GM18909 (cell line): ENCODE measurements around the gene FHL2.

ENCODE experiments used
- ATAC-seq: cut with Tn5 transposase; IDR thresholded peaks from one replicate; pipeline ENCODE4 v1.9.1; 2021; ENCODE audit warnings: mild to moderate bottlenecking; ENCODE audit not compliant: unreplicated experiment, poor library complexity

FHL2 gene

GRCh38 chr2:105324101-105324500 is 74.8 kb downstream of the FHL2 start:
- ATAC-seq = no peak

GRCh38 chr2:105323111-105323510 is 75.7 kb downstream of the FHL2 start:
- ATAC-seq = no peak

- ATAC-seq = no peak
Measured at GRCh38 chr2:105321875-105322646, 76.8 kb downstream of the FHL2 start.

- ATAC-seq = no peak
Measured at GRCh38 chr2:105320651-105321215, 78.1 kb downstream of the FHL2 start.

GRCh38 chr2:105317937-105318336 is 80.9 kb downstream of the FHL2 start:
- no peak for ATAC-seq

GRCh38 chr2:105315314-105315713 is 83.5 kb downstream of the FHL2 start:
- peak; percentile 47 for ATAC-seq

- no peak for ATAC-seq
Measured at GRCh38 chr2:105313877-105314276, 85.0 kb downstream of the FHL2 start.
